Limb (tissue), 2 donors: ENCODE results near the gene SORBS2.
A peak's percentile ranks its signal among the peaks of the same experiment; 100 is the strongest.

Experiments
- DNase-seq, 2 donors: peaks; one replicate each; pipeline ENCODE4 v3.0.0-alpha.2; 2016; ENCODE audit errors: extremely low spot score in 2 of 2

SORBS2 gene

GRCh38 chr4:185640811-185641675 lies 171.0 kb downstream of the SORBS2 start:
- peak in 1 of 2 donors; percentile 77 for DNase-seq

- no peak for DNase-seq
These were observed 173.3 kb downstream of the SORBS2 start for GRCh38 chr4:185638548-185639301.

GRCh38 chr4:185638093-185638492 lies 173.9 kb downstream of the SORBS2 start:
- DNase-seq = no peak

- DNase-seq = no peak
These were observed 174.7 kb downstream of the SORBS2 start for GRCh38 chr4:185637163-185637875.

GRCh38 chr4:185634066-185634652 lies 177.8 kb downstream of the SORBS2 start:
- DNase-seq = no peak

- no peak for DNase-seq
These were observed 185.2 kb downstream of the SORBS2 start for GRCh38 chr4:185626798-185627197.

- no peak for DNase-seq
These were observed 186.5 kb downstream of the SORBS2 start for GRCh38 chr4:185625503-185625902.

GRCh38 chr4:185624259-185624589 lies 187.8 kb downstream of the SORBS2 start:
- DNase-seq = no peak

- DNase-seq = no peak
These were observed 188.3 kb downstream of the SORBS2 start for GRCh38 chr4:185623444-185624258.

GRCh38 chr4:185608185-185608584 lies 203.8 kb downstream of the SORBS2 start:
- DNase-seq = no peak

- no peak for DNase-seq
These were observed 209.6 kb downstream of the SORBS2 start for GRCh38 chr4:185602397-185602796.

- DNase-seq = no peak
These were observed 211.1 kb downstream of the SORBS2 start for GRCh38 chr4:185600801-185601434.

- no peak for DNase-seq
These were observed 212.3 kb downstream of the SORBS2 start for GRCh38 chr4:185599553-185600243.

GRCh38 chr4:185598846-185599552 lies 213.0 kb downstream of the SORBS2 start:
- DNase-seq = no peak

- peak; percentile 80 to 86 for DNase-seq
These were observed 214.3 kb downstream of the SORBS2 start for GRCh38 chr4:185597532-185598188.

GRCh38 chr4:185592845-185593488 lies 219.0 kb downstream of the SORBS2 start:
- DNase-seq = no peak

- no peak for DNase-seq
These were observed 219.6 kb downstream of the SORBS2 start for GRCh38 chr4:185592438-185592837.

- DNase-seq = no peak
These were observed 220.3 kb downstream of the SORBS2 start for GRCh38 chr4:185591679-185592141.
